NB4 (cell line): ENCODE data around the gene STAMBPL1.

Source experiments
- CTCF ChIP-seq: IDR thresholded peaks from one replicate; pipeline ENCODE4 v1.5.1; 2012; ENCODE audit warnings: low read depth, low read length
- MAX ChIP-seq: IDR thresholded peaks from 2 replicates; pipeline ENCODE4 v1.6.1; 2011; ENCODE audit warnings: low read depth, low read length
- MYC ChIP-seq: IDR thresholded peaks from 2 replicates; pipeline ENCODE4 v1.6.1; 2011; ENCODE audit warnings: low read depth, low read length

- TF ChIP-seq MYC, result peak; percentile 98
- no peak for TF ChIP-seq CTCF
- TF ChIP-seq MAX, result peak; percentile 92
Measured at GRCh38 chr10:88880282-88881076, 434 bp downstream of the STAMBPL1 start.
